Stimulated activated CD4-positive, alpha-beta T cell treated with anti-CD3 and anti-CD28 coated beads, Interleukin-2, amount 100 ng/mL, for 24 hours (primary cell): Measurements from ENCODE around the gene PHAX.
A peak's percentile ranks its signal among the peaks of the same experiment; 100 is the strongest.
"Not testable (repeated sequence)": the region's sequence is repeated elsewhere in the genome, so short reads cannot be mapped to it uniquely, and the experiment has no call there.

ENCODE experiments used
- DNase-seq, 2 donors: peaks; one replicate each; pipeline ENCODE4 v3.0.0-alpha.2; 2020

The PHAX gene

GRCh38 chr5:126659805-126660482 lies 59.2 kb downstream of the PHAX start:
- no peak for DNase-seq

DNA sequence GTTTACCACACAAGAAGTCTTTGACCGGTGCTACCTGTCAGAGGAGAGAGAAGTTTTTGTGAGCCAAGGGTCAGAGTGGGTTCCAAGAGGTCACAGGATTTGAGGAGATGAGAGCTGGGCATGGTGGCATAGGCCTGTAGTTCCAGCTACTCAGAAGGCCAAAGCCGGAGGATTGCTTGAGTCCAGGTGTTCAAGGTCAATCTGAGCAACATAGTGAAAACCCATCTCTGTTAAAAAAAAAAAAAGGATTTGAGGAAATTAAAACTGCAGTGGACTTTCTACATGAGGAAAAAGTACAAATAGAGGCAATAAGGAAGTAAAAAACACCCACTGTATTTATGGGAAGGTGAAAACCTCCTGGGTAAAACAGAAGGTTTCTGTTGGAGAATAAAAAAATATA lies 63.8 kb downstream of the PHAX start:
- no peak for DNase-seq

GRCh38 chr5:126670109-126670508 lies 69.4 kb downstream of the PHAX start:
- DNase-seq: not testable (repeated sequence)

DNA sequence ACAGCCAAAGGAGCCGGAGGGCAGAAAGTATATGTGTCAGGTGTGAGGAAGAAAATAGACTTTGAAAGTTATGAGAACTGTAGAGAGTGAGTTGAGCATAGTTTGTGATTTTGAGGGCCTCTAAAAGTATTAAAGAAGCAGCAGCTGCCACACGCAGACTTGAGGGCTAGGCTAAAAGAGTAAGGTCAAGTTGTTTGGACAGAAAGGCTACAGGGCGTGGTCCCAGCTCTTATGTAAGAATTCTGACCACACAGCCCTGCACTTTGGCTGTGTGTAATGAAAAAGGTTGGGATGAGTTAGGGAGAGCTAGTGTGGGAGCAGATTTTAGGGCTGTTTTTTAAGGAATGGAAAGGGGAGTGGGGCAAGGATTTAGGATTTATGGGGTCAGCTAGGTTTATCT lies 70.9 kb downstream of the PHAX start:
- DNase-seq: not testable (repeated sequence)

DNA sequence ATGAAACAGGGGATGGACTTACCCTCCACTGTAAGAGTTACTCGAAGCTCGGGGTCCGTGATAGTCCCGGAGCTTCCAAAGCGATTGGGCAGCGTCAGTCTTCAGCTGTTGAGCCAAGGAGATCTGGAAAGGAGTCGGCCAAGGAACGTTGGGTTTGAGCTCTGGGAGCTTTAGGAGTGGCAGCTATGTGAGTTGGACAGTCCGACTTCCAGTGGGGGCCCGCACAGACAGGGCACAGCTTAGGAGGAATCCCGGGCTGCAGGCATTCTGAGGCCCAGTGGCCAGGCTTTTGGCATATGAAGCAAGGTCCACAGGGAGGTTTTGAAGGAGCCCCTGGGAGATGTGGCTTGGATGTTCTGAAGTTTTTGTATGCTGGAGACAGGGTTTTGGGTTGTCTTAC lies 72.7 kb downstream of the PHAX start:
- DNase-seq: no peak

DNA sequence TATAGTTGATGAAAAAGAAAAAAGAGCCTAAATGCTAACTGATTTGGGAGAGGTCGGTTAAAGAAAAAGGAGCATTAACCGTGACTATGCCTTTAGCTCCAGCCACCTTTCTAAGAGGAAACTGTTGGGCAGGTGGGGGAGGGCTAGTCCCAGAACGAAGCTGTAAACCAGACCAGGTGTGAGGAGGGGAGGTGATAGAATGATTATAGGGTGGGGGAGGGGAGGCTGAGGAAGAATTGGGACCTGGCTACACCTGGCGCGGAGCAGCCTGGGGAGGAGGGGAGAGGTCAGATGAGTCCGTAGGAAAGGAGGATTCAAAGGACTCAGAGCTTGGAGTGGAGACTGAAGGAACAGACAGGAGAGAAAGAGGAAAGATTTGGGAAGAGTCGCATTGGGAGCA lies 73.4 kb downstream of the PHAX start:
- DNase-seq: no peak

- DNase-seq: no peak
Observed at GRCh38 chr5:126675338-126675737, 74.6 kb downstream of the PHAX start.

- peak; percentile 55 to 70 for DNase-seq
Observed at GRCh38 chr5:126676195-126676624, 75.5 kb downstream of the PHAX start.
